T-helper 17 cell (primary cell): Measurements from ENCODE around the gene CELF1. TPM values are rescaled to one million over a fixed set of nuclear protein-coding genes. Genes with fewer than 3 reads are reported as not detected.
"Not testable (repeated sequence)": the region's sequence is repeated elsewhere in the genome, so short reads cannot be mapped to it uniquely, and the experiment has no call there.

Source experiments
- ATAC-seq: fragments of 150-1000 bp; cut with Tn5 transposase; 2 replicates; pipeline ENCODE4 v1.10.0; 2021; ENCODE audit warnings: mild to moderate bottlenecking, moderate library complexity
- DNase-seq, 3 donors: peaks; one replicate each; pipeline versions ENCODE4 v3.0.0 to v3.0.0-alpha.2; 2020 to 2021
- H3K9me3 ChIP-seq: one replicate; pipeline ENCODE4 v1.7.0; 2013; ENCODE audit warnings: low read length, mild to moderate bottlenecking; ENCODE audit not compliant: control insufficient read depth, poor library complexity, severe bottlenecking
- H3K27ac Mint-ChIP-seq: one replicate; pipeline ENCODE4 v1.8.0; 2022; ENCODE audit warnings: mild to moderate bottlenecking, moderate library complexity, mixed read lengths
- H3K27me3 Mint-ChIP-seq: one replicate; pipeline ENCODE4 v1.8.0; 2022; ENCODE audit warnings: mixed read lengths
- H3K36me3 Mint-ChIP-seq: one replicate; pipeline ENCODE4 v1.8.0; 2022; ENCODE audit warnings: low read depth, mixed read lengths
- H3K4me1 Mint-ChIP-seq: one replicate; pipeline ENCODE4 v1.8.0; 2022; ENCODE audit warnings: mild to moderate bottlenecking, mixed read lengths
- H3K4me3 Mint-ChIP-seq: one replicate; pipeline ENCODE4 v1.8.0; 2022; ENCODE audit warnings: mild to moderate bottlenecking, moderate library complexity, mixed read lengths
- total RNA-seq, 4 donors: library from RNA in 2 of 4; stranded (reverse) in 2 of 4; gene quantifications; one replicate each; pipeline ENCODE4 v1.2.3 and lab custom pipeline; 2022 to 2026

CELF1 gene
- total RNA-seq, 2 donors from 2014 or later = 113 to 127 TPM

DNA sequence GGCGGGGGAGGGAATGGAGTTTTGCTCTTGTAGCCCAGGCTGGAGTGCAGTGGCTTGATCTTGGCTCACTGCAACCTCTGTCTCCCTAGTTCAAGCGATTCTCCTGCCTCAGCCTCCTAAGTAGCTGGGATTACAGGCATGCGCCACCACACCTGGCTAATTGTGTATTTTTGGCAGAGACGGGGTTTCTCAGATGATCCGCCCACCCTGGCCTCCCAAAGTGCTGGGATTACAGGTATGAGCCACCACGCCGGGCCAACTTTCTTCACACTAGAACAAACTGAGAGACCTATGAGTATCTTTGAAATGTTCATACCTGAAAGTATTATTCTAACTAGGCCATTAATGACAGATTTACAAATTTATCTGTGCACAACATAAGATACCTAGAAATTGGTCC, 6.7 kb downstream of the CELF1 start:
- H3K4me3 Mint-ChIP-seq, DNase-seq, H3K36me3 Mint-ChIP-seq, H3K27ac Mint-ChIP-seq, H3K9me3 ChIP-seq, H3K27me3 Mint-ChIP-seq, ATAC-seq: not testable (repeated sequence)
- H3K4me1 Mint-ChIP-seq = peaks cover 37% of the 10 kb centered on the region

GRCh38 chr11:47545298-47545697, 7.6 kb downstream of the CELF1 start:
- no peaks in the 10 kb centered on the region for H3K27me3 Mint-ChIP-seq
- no peak for ATAC-seq
- H3K4me3 Mint-ChIP-seq = no peak overlapping the region
- no peak for DNase-seq
- peaks cover 37% of the 10 kb centered on the region for H3K4me1 Mint-ChIP-seq
- peak overlapping the region; percentile 91 for H3K27ac Mint-ChIP-seq
- H3K36me3 Mint-ChIP-seq = no peaks in the 10 kb centered on the region
- no peaks in the 10 kb centered on the region for H3K9me3 ChIP-seq

- Mint-ChIP-seq H3K27me3 (no peaks in the 10 kb centered on the region), H3K36me3 (no peaks in the 10 kb centered on the region), H3K27ac (peak overlapping the region; percentile 89), H3K4me3 (peak overlapping the region; percentile 80), H3K4me1 (peaks cover 38% of the 10 kb centered on the region)
- no peaks in the 10 kb centered on the region for H3K9me3 ChIP-seq
- no peak for DNase-seq
- no peak for ATAC-seq
These were observed 11.9 kb downstream of the CELF1 start for GRCh38 chr11:47541070-47541469.

GRCh38 chr11:47539681-47540039, 13.3 kb downstream of the CELF1 start:
- Mint-ChIP-seq H3K27ac (peak overlapping the region; percentile 89), H3K27me3 (no peaks in the 10 kb centered on the region), H3K4me3 (no peak overlapping the region), H3K36me3 (no peaks in the 10 kb centered on the region), H3K4me1 (peaks cover 43% of the 10 kb centered on the region)
- H3K9me3 ChIP-seq = no peaks in the 10 kb centered on the region
- no peak for ATAC-seq
- no peak for DNase-seq

- peak overlapping the region; percentile 65 for H3K4me3 Mint-ChIP-seq
- H3K4me1 Mint-ChIP-seq = peaks cover 38% of the 10 kb centered on the region
These were observed 14.0 kb downstream of the CELF1 start for GRCh38 chr11:47538741-47539565.

DNA sequence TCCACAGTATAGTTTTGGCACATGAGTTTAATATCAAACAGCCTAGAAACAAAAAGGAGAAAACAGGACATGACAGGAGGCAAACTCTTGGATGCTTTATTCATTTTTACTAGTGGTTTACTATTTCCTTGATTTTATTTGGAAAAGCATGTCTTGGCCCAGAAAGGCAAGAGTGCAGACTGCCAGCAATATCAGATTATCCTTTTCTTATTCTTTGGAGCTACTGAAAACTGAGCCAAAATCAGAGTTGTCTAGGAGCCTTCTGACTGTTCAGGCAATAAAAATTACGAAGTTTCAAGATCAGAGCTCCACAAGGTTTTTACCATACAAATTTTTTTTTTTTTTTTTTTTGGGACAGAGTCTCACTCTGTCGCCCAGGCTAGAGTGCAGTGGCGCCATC, 16.0 kb downstream of the CELF1 start:
- peaks cover 36% of the 10 kb centered on the region for H3K4me1 Mint-ChIP-seq
- no peaks in the 10 kb centered on the region for H3K27me3 Mint-ChIP-seq
- H3K4me3 Mint-ChIP-seq = no peak overlapping the region
- H3K36me3 Mint-ChIP-seq = no peaks in the 10 kb centered on the region
- ATAC-seq (no peak), DNase-seq (no peak)
- no peaks in the 10 kb centered on the region for H3K9me3 ChIP-seq
- peak overlapping the region; percentile 43 for H3K27ac Mint-ChIP-seq

More at GRCh38 chr11:47538741-47539565, 14.0 kb downstream of the CELF1 start:
- H3K27me3 Mint-ChIP-seq = no peaks in the 10 kb centered on the region
- no peaks in the 10 kb centered on the region for H3K36me3 Mint-ChIP-seq
- ATAC-seq = no peak
- peak overlapping the region; percentile 89 for H3K27ac Mint-ChIP-seq
- no peaks in the 10 kb centered on the region for H3K9me3 ChIP-seq
- DNase-seq = no peak

- peaks cover 28% of the 10 kb centered on the region for H3K4me1 Mint-ChIP-seq
- no peaks in the 10 kb centered on the region for H3K9me3 ChIP-seq
- H3K36me3 Mint-ChIP-seq = no peaks in the 10 kb centered on the region
- no peak for DNase-seq
- no peaks in the 10 kb centered on the region for H3K27me3 Mint-ChIP-seq
- H3K4me3 Mint-ChIP-seq = no peak overlapping the region
- H3K27ac Mint-ChIP-seq = no peak overlapping the region
- no peak for ATAC-seq
These were observed 18.2 kb downstream of the CELF1 start for GRCh38 chr11:47534704-47535251.

DNA sequence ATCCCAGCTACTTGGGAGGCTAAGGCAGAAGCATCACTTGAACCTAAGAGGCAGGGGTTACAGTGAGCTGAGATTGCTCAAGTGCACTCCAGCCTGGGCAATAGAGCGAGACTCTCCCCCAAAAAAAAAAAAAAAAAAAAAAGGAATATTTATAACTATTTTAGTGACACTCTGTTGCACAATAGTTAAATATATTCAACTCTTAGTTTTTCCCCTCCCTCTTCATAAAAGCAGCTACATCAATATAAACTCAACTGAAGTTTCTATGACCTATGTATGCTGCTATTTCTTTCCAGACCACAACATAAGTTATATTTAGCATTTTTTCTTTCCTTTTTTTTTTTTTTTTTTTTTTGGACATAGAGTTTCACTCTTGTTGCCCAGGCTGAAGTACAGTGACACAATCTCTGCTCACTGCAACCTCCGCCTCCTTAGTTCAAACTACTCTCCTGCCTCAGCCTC, 19.2 kb downstream of the CELF1 start:
- Mint-ChIP-seq H3K27me3 (no peaks in the 10 kb centered on the region), H3K36me3 (no peaks in the 10 kb centered on the region), H3K4me1 (peaks cover 25% of the 10 kb centered on the region), H3K27ac (peak overlapping the region; percentile 86), H3K4me3 (no peak overlapping the region)
- no peaks in the 10 kb centered on the region for H3K9me3 ChIP-seq
- no peak for ATAC-seq
- DNase-seq = no peak

- peaks cover 26% of the 10 kb centered on the region for H3K4me1 Mint-ChIP-seq
These were observed 20.2 kb downstream of the CELF1 start for GRCh38 chr11:47532597-47533213.

GRCh38 chr11:47531666-47532065, 21.3 kb downstream of the CELF1 start:
- Mint-ChIP-seq H3K27ac (peak overlapping the region; percentile 86), H3K4me3 (no peak overlapping the region), H3K36me3 (no peaks in the 10 kb centered on the region), H3K4me1 (peaks cover 26% of the 10 kb centered on the region), H3K27me3 (no peaks in the 10 kb centered on the region)
- no peak for ATAC-seq
- no peaks in the 10 kb centered on the region for H3K9me3 ChIP-seq
- no peak for DNase-seq

More at GRCh38 chr11:47532597-47533213, 20.2 kb downstream of the CELF1 start:
- DNase-seq (no peak), ATAC-seq (no peak)
- no peak overlapping the region for H3K4me3 Mint-ChIP-seq
- H3K27me3 Mint-ChIP-seq = no peaks in the 10 kb centered on the region
- H3K27ac Mint-ChIP-seq = peak overlapping the region; percentile 86
- H3K36me3 Mint-ChIP-seq = no peaks in the 10 kb centered on the region
- no peaks in the 10 kb centered on the region for H3K9me3 ChIP-seq

DNA sequence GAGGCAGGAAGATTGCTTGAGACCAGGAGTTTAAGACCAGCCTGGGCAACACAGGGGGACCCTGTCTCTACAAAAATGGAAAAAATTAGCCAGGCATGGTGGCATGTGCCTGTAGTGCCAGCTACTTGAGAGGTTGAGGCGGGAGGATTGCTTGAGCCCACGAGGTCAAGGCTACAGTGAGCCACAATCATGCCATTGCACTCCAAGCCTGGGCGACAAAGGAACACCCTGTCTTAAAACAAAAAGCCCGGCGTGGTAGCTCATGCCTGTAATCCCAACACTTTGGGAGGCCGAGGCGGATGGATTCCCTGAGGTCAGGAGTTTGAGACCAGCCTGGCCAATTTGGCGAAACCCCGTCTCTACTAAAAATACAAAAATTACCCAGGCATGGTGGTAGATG, 22.2 kb downstream of the CELF1 start:
- H3K27me3 Mint-ChIP-seq, H3K9me3 ChIP-seq, DNase-seq, H3K4me3 Mint-ChIP-seq, H3K36me3 Mint-ChIP-seq, ATAC-seq: not testable (repeated sequence)
- peaks cover 29% of the 10 kb centered on the region for H3K4me1 Mint-ChIP-seq
- peak overlapping the region; percentile 86 for H3K27ac Mint-ChIP-seq

- no peak for ATAC-seq
- Mint-ChIP-seq H3K4me3 (peak overlapping the region; percentile 19), H3K4me1 (peaks cover 30% of the 10 kb centered on the region), H3K36me3 (no peaks in the 10 kb centered on the region), H3K27ac (peak overlapping the region; percentile 86), H3K27me3 (no peaks in the 10 kb centered on the region)
- no peak for DNase-seq
- H3K9me3 ChIP-seq = no peaks in the 10 kb centered on the region
These were observed 23.0 kb downstream of the CELF1 start for GRCh38 chr11:47529951-47530350.

- H3K36me3 Mint-ChIP-seq = no peaks in the 10 kb centered on the region
- H3K4me3 Mint-ChIP-seq = no peak overlapping the region
- ATAC-seq (no peak), DNase-seq (no peak)
- no peaks in the 10 kb centered on the region for H3K27me3 Mint-ChIP-seq
- H3K9me3 ChIP-seq = no peaks in the 10 kb centered on the region
- H3K27ac Mint-ChIP-seq = peak overlapping the region; percentile 100
- H3K4me1 Mint-ChIP-seq = peaks cover 42% of the 10 kb centered on the region
These were observed 25.7 kb downstream of the CELF1 start for GRCh38 chr11:47527186-47527585.
